ENCODE measurements around the gene GFOD1. TPM values are rescaled to one million over a fixed set of nuclear protein-coding genes. Genes with fewer than 3 reads are reported as not detected.

The GFOD1 gene
- total RNA-seq, 1 experiment from 2014 or later, result 6.1 TPM

- H3K4me3 Mint-ChIP-seq, result no peak overlapping the region
- H3K36me3 Mint-ChIP-seq (ENCODE audit: insufficient read depth in 1 of 3, low read depth in 3 of 3), result peaks cover 35 to 90% (median 88%) of the 10 kb centered on the region in 3 experiments; a peak in 6 of 7 replicates
- H2BK20ac ChIP-seq (ENCODE audit: low read depth, low read length, poor library complexity, severe bottlenecking), result no peak overlapping the region
Measured at GRCh38 chr6:13319891-13320564, 167.4 kb downstream of the GFOD1 start.

More at GRCh38 chr6:13319891-13320564, 167.4 kb downstream of the GFOD1 start:
- Histone ChIP-seq H3K23ac (ENCODE audit: insufficient read length, low read depth, low read length) (no peak overlapping the region), H2BK120ac (ENCODE audit: low read depth, low read length, poor library complexity, severe bottlenecking) (no peak overlapping the region), H3T11ph (ENCODE audit: low read length) (no peak overlapping the region), H2BK12ac (ENCODE audit: insufficient read length, low read depth, low read length) (no peak overlapping the region), H4K20me1 (ENCODE audit: control insufficient read depth, insufficient read depth, insufficient read length) (no peaks in the 10 kb centered on the region), H2BK5ac (ENCODE audit: insufficient read length, low read length) (no peak overlapping the region), H3K18ac (ENCODE audit: insufficient read length, low read depth, low read length) (no peak overlapping the region), H3K14ac (ENCODE audit: insufficient read depth, low read length) (no peak overlapping the region), H4K5ac (ENCODE audit: insufficient read length, low read depth, low read length) (no peak overlapping the region), H4K8ac (replicated peaks; ENCODE audit: insufficient read length, low read depth, low read length) (no peak overlapping the region), H3K56ac (ENCODE audit: insufficient read length, low read depth, low read length) (no peak overlapping the region), H2AK5ac (ENCODE audit: insufficient read length, low read length) (no peak overlapping the region), H3K23me2 (ENCODE audit: insufficient read length, low read depth, low read length, poor library complexity, severe bottlenecking) (no peaks in the 10 kb centered on the region), H4K91ac (ENCODE audit: insufficient read length, low read depth, low read length) (no peak overlapping the region), H3K4ac (ENCODE audit: low read depth, low read length) (no peak overlapping the region), H2AFZ (ENCODE audit: low read length) (no peak overlapping the region), H3K4me1 (ENCODE audit: insufficient read depth, low read length) (no peaks in the 10 kb centered on the region), H3K79me2 (ENCODE audit: insufficient read depth, low read length) (no peaks in the 10 kb centered on the region), H3K4me2 (ENCODE audit: insufficient read depth, insufficient read length, low read length) (no peak overlapping the region), H3K27me3 (ENCODE audit: insufficient read depth, low read length) (no peaks in the 10 kb centered on the region), H2BK15ac (ENCODE audit: low read depth, low read length) (no peak overlapping the region), H3K79me1 (ENCODE audit: insufficient read depth, low read depth, low read length, poor library complexity, severe bottlenecking) (no peaks in the 10 kb centered on the region), H3K9me3 (ENCODE audit: control insufficient read depth, low read depth, low read length) (no peaks in the 10 kb centered on the region), H3K9ac (ENCODE audit: extremely low read depth, insufficient read length, low read length) (no peak overlapping the region), H3K27ac (ENCODE audit: insufficient read length, low read depth, low read length) (no peak overlapping the region)
- no peaks in the 10 kb centered on the region for H3K9me3 Mint-ChIP-seq
- WGBS (ENCODE audit: extremely low coverage, insufficient read length, low lambda C conversion rate), result no CpG with 5 or more reads among the region's 5 CpGs
- TF ChIP-seq CTCF (conservative IDR thresholded peaks at IDR 0.05), result no peak
- no peaks in the 10 kb centered on the region for H3K4me1 Mint-ChIP-seq
- no peaks in the 10 kb centered on the region for H3K27me3 Mint-ChIP-seq (ENCODE audit: low read depth)
- H3K27ac Mint-ChIP-seq, result no peak overlapping the region
- no peak for DNase-seq
